HepG2 (cell line): Measurements from ENCODE around the gene CDK10. TPM values are rescaled to one million over a fixed set of nuclear protein-coding genes. Genes with fewer than 3 reads are reported as not detected.

Experiments
- ATM ChIP-seq: fragments of 450-650 bp; IDR thresholded peaks from 2 replicates; pipeline ENCODE4 v1.7.1; 2017; ENCODE audit warnings: mild to moderate bottlenecking, borderline replicate concordance
- GABPA ChIP-seq, 2 experiments: IDR thresholded peaks; 2 replicates each; pipeline ENCODE4 v1.6.1; 2011 to 2016; ENCODE audit warnings: low read depth in 2 of 2, low read length in 1 of 2, missing biosample characterization in 1 of 2, missing genetic modification characterization in 1 of 2
- IKZF1 ChIP-seq: fragments of 450-650 bp; IDR thresholded peaks from 2 replicates; pipeline ENCODE4 v1.7.1; 2016
- MTA3 ChIP-seq: sonication (generic); formaldehyde crosslinking; IDR thresholded peaks from 2 replicates; pipeline ENCODE4 v1.4.0; 2020; ENCODE audit warnings: missing genetic modification reagents
- PRPF4 ChIP-seq: fragments of 200-400 bp; formaldehyde crosslinking; IDR thresholded peaks from 2 replicates; pipeline ENCODE4 v1.6.1; 2016; ENCODE audit warnings: low read length, low read depth; ENCODE audit not compliant: poor library complexity, severe bottlenecking
- SSRP1 ChIP-seq: IDR thresholded peaks from 2 replicates; pipeline ENCODE4 v1.6.1; 2016; ENCODE audit warnings: control low read depth
- STAG1 ChIP-seq: sonication (generic); formaldehyde crosslinking; IDR thresholded peaks from 2 replicates; pipeline ENCODE4 v1.4.0; 2020; ENCODE audit warnings: missing genetic modification reagents
- XRCC5 ChIP-seq: fragments of 200-400 bp; formaldehyde crosslinking; optimal IDR thresholded peaks from 2 replicates; pipeline ENCODE3; 2017; ENCODE audit warnings: mild to moderate bottlenecking, low read length
- ZNF34 ChIP-seq: sonication (generic); formaldehyde crosslinking; IDR thresholded peaks from 2 replicates; pipeline ENCODE4 v1.4.0; 2020; ENCODE audit warnings: mild to moderate bottlenecking, missing genetic modification reagents, borderline replicate concordance
- ZNF468 ChIP-seq: sonication (generic); formaldehyde crosslinking; IDR thresholded peaks from 2 replicates; pipeline ENCODE4 v1.8.0; 2022; ENCODE audit warnings: mild to moderate bottlenecking, moderate library complexity, missing genetic modification reagents
- ZNF546 ChIP-seq: sonication (generic); formaldehyde crosslinking; conservative IDR thresholded peaks from 2 replicates; pipeline ENCODE4 v1.8.1; 2023; ENCODE audit warnings: mild to moderate bottlenecking, missing genetic modification reagents
- polyA plus RNA-seq, 8 experiments: library from polyadenylated mRNA; depleted of rRNA in 3 of 8; stranded (reverse) in 7 of 8; unstranded in 1 of 8; fragments of >200 nt; fragmentation: Illumina TruSeq in 4 of 8; extraction: Trizol in 4 of 8; gene quantifications; 2 replicates each; pipeline versions ENCODE4 v1.2.1 to v1.2.3, GENCODE V29; 2011 to 2016; ENCODE audit warnings: low read depth in 4 of 8, missing spikeins in 1 of 8, mixed read lengths in 1 of 8; ENCODE audit not compliant: insufficient read depth in 1 of 8
- total RNA-seq, 5 experiments: library from RNA; depleted of rRNA; stranded (reverse); fragments of >200 nt; fragmentation: Illumina TruSeq; extraction: Trizol; gene quantifications; 2 replicates each; pipeline ENCODE4 v1.2.3, GENCODE V29; 2016; ENCODE audit warnings: low read depth in 1 of 5
- TF ChIP-seq, protein P1 (sequence below): sonication (generic); formaldehyde crosslinking; conservative IDR thresholded peaks from 2 replicates; pipeline ENCODE4 v1.4.0; 2020; ENCODE audit warnings: missing genetic modification reagents
- TF ChIP-seq, protein P2 (sequence below): IDR thresholded peaks from 2 replicates; pipeline ENCODE4 v1.4.0; 2020; ENCODE audit warnings: mild to moderate bottlenecking, missing genetic modification reagents
- TF ChIP-seq, protein P3 (sequence below): sonication (generic); formaldehyde crosslinking; IDR thresholded peaks from 2 replicates; pipeline ENCODE4 v1.8.1; 2023; ENCODE audit warnings: mild to moderate bottlenecking, missing genetic modification reagents
- TF ChIP-seq, protein P4 (sequence below), 2 experiments: IDR thresholded peaks; 2 replicates each; pipeline ENCODE4 v1.6.1; 2011 to 2012; ENCODE audit warnings: low read length in 2 of 2, borderline replicate concordance in 1 of 2, low read depth in 1 of 2, mild to moderate bottlenecking in 1 of 2, moderate library complexity in 1 of 2

Gene CDK10
- total and polyA plus RNA-seq, 2 of the 13 experiments (the other 11 are each of a cell fraction or from before 2014, with no cell fraction given): 2.5 to 3.9 TPM

DNA sequence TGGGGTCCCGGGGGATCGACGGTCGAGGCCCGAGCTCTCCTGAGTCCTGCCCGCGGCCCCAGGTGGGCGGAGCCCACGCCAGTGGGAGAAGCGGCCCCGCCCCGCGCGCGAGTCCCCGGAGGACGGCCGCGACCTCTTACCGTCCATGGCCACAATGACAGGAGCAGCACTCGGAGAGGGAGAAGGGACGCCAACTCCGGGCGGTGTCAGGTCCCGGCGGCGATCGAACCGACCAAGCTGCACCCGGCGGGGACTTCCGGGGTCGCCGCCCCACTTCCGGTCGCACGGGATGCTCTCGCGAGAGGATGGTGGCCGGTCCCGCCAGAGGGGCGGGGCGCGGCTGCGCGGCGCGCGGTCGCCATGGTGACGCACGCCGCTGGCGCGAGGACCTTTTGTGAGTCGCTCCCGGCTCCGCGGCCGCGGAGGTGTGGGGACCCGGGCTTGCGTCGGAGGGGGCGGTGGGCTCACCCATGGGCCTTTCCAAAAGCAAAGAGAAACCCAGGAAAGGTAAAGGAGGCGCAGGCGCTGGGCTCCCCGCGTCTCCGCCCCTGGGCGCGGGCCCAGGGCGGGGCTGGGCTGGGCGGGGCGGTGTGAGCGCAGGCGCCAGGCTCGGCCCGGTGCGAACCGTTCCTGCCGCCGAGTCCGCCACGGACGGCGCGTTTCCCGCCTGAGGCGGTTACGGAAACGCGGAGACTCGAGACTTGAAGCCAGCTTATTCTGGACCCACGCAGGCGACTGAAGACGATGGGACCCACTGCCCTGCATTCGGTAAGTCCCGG, 28.9 kb upstream of the CDK10 start, which contains the start of the genes CHMP1A and SPATA33 (continued):
- TF ChIP-seq, protein P1, sequence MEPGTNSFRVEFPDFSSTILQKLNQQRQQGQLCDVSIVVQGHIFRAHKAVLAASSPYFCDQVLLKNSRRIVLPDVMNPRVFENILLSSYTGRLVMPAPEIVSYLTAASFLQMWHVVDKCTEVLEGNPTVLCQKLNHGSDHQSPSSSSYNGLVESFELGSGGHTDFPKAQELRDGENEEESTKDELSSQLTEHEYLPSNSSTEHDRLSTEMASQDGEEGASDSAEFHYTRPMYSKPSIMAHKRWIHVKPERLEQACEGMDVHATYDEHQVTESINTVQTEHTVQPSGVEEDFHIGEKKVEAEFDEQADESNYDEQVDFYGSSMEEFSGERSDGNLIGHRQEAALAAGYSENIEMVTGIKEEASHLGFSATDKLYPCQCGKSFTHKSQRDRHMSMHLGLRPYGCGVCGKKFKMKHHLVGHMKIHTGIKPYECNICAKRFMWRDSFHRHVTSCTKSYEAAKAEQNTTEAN (CRISPR knock-in tag): no peak; the same call in 1 of the 2 replicates
- TF ChIP-seq IKZF1 (no peak), GABPA (IDR thresholded peaks at IDR 0.05; ENCODE audit: low read depth, low read length) (peak; percentile 99), GABPA (CRISPR knock-in tag; IDR thresholded peaks at IDR 0.05; ENCODE audit: low read depth) (peak; percentile 90), MTA3 (no peak), ZNF468 (CRISPR knock-in tag) (peak; percentile 75; the same call in 1 of the 2 replicates), ATM (no peak), XRCC5 (peak; percentile 18), PRPF4 (no peak), STAG1 (CRISPR knock-in tag) (no peak; the same call in 1 of the 2 replicates), ZNF546 (CRISPR knock-in tag) (no peak), SSRP1 (CRISPR knock-in tag) (no peak), ZNF34 (CRISPR knock-in tag) (0 out of 2 replicates have a peak, but pooled peaks have one; percentile 38)
- TF ChIP-seq, protein P2, sequence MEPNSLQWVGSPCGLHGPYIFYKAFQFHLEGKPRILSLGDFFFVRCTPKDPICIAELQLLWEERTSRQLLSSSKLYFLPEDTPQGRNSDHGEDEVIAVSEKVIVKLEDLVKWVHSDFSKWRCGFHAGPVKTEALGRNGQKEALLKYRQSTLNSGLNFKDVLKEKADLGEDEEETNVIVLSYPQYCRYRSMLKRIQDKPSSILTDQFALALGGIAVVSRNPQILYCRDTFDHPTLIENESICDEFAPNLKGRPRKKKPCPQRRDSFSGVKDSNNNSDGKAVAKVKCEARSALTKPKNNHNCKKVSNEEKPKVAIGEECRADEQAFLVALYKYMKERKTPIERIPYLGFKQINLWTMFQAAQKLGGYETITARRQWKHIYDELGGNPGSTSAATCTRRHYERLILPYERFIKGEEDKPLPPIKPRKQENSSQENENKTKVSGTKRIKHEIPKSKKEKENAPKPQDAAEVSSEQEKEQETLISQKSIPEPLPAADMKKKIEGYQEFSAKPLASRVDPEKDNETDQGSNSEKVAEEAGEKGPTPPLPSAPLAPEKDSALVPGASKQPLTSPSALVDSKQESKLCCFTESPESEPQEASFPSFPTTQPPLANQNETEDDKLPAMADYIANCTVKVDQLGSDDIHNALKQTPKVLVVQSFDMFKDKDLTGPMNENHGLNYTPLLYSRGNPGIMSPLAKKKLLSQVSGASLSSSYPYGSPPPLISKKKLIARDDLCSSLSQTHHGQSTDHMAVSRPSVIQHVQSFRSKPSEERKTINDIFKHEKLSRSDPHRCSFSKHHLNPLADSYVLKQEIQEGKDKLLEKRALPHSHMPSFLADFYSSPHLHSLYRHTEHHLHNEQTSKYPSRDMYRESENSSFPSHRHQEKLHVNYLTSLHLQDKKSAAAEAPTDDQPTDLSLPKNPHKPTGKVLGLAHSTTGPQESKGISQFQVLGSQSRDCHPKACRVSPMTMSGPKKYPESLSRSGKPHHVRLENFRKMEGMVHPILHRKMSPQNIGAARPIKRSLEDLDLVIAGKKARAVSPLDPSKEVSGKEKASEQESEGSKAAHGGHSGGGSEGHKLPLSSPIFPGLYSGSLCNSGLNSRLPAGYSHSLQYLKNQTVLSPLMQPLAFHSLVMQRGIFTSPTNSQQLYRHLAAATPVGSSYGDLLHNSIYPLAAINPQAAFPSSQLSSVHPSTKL (CRISPR knock-in tag): peak; percentile 65
- TF ChIP-seq, protein P3, sequence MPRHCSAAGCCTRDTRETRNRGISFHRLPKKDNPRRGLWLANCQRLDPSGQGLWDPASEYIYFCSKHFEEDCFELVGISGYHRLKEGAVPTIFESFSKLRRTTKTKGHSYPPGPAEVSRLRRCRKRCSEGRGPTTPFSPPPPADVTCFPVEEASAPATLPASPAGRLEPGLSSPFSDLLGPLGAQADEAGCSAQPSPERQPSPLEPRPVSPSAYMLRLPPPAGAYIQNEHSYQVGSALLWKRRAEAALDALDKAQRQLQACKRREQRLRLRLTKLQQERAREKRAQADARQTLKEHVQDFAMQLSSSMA: no peak
- TF ChIP-seq, protein P4, sequence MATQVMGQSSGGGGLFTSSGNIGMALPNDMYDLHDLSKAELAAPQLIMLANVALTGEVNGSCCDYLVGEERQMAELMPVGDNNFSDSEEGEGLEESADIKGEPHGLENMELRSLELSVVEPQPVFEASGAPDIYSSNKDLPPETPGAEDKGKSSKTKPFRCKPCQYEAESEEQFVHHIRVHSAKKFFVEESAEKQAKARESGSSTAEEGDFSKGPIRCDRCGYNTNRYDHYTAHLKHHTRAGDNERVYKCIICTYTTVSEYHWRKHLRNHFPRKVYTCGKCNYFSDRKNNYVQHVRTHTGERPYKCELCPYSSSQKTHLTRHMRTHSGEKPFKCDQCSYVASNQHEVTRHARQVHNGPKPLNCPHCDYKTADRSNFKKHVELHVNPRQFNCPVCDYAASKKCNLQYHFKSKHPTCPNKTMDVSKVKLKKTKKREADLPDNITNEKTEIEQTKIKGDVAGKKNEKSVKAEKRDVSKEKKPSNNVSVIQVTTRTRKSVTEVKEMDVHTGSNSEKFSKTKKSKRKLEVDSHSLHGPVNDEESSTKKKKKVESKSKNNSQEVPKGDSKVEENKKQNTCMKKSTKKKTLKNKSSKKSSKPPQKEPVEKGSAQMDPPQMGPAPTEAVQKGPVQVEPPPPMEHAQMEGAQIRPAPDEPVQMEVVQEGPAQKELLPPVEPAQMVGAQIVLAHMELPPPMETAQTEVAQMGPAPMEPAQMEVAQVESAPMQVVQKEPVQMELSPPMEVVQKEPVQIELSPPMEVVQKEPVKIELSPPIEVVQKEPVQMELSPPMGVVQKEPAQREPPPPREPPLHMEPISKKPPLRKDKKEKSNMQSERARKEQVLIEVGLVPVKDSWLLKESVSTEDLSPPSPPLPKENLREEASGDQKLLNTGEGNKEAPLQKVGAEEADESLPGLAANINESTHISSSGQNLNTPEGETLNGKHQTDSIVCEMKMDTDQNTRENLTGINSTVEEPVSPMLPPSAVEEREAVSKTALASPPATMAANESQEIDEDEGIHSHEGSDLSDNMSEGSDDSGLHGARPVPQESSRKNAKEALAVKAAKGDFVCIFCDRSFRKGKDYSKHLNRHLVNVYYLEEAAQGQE (IDR thresholded peaks at IDR 0.05; ENCODE audit: borderline replicate concordance in 1 of 2, low read depth in 1 of 2, low read length in 2 of 2): no peak; a peak in 1 of 4 replicates
